Fibroblast of villous mesenchyme (primary cell): ENCODE measurements around the gene ZFP1. TPM values are rescaled to one million over a fixed set of nuclear protein-coding genes. Genes with fewer than 3 reads are reported as not detected.

ENCODE experiments used
- DNase-seq: peaks from one replicate; pipeline ENCODE4 v3.0.0-alpha.2; 2010; ENCODE audit warnings: low read depth
- H3K4me3 ChIP-seq: 2 replicates; pipeline ENCODE4 v1.5.1; 2011; ENCODE audit warnings: low read depth, mild to moderate bottlenecking, low read length
- CTCF ChIP-seq: IDR thresholded peaks from 2 replicates; pipeline ENCODE4 v1.5.1; 2012; ENCODE audit warnings: low read depth, mild to moderate bottlenecking, low read length; ENCODE audit not compliant: insufficient read depth
- total RNA-seq: library from RNA; depleted of rRNA; stranded (reverse); fragments of >200 nt; gene quantifications from 2 replicates; pipeline ENCODE4 v1.2.3, GENCODE V29; 2012

Gene ZFP1
- total RNA-seq, 1 donor, result 24.2 TPM

- no peak overlapping the region for H3K4me3 ChIP-seq
Measured at GRCh38 chr16:75169899-75170405, 21.6 kb downstream of the ZFP1 start.

GRCh38 chr16:75172578-75172977 lies 24.3 kb downstream of the ZFP1 start:
- TF ChIP-seq CTCF, result no peak
- no peak overlapping the region for H3K4me3 ChIP-seq
- DNase-seq, result no peak

More at GRCh38 chr16:75169899-75170405, 21.6 kb downstream of the ZFP1 start:
- TF ChIP-seq CTCF, result no peak
- no peak for DNase-seq

- H3K4me3 ChIP-seq, result no peak overlapping the region
- TF ChIP-seq CTCF, result no peak
- DNase-seq, result no peak
Measured at GRCh38 chr16:75175074-75175473, 26.8 kb downstream of the ZFP1 start.

- DNase-seq, result no peak
- TF ChIP-seq CTCF, result no peak
- no peak overlapping the region for H3K4me3 ChIP-seq
Measured at GRCh38 chr16:75176926-75177325, 28.6 kb downstream of the ZFP1 start.

- TF ChIP-seq CTCF, result no peak
- DNase-seq, result no peak
- H3K4me3 ChIP-seq, result no peak overlapping the region
Measured at GRCh38 chr16:75179208-75179607, 30.9 kb downstream of the ZFP1 start.

- no peak overlapping the region for H3K4me3 ChIP-seq
- no peak for DNase-seq
- TF ChIP-seq CTCF, result no peak
Measured at GRCh38 chr16:75181630-75182029, 33.3 kb downstream of the ZFP1 start.

GRCh38 chr16:75188832-75189477 lies 40.6 kb downstream of the ZFP1 start:
- no peak overlapping the region for H3K4me3 ChIP-seq
- no peak for DNase-seq
- TF ChIP-seq CTCF, result no peak
